Fibroblast of lung (primary cell): ENCODE results near the gene SUSD5. TPM values are rescaled to one million over a fixed set of nuclear protein-coding genes. Genes with fewer than 3 reads are reported as not detected.
"Not testable (repeated sequence)": the region's sequence is repeated elsewhere in the genome, so short reads cannot be mapped to it uniquely, and the experiment has no call there.

Experiments
- DNase-seq, 2 donors: peaks; one replicate each; pipeline versions ENCODE4 v3.0.0 to v3.0.0-alpha.2; 2010; ENCODE audit warnings: low read depth in 2 of 2
- H2AFZ ChIP-seq: 2 replicates; pipeline ENCODE4 v1.5.1; 2012; ENCODE audit warnings: low read length, control low read depth, inconsistent platforms
- H3K27ac ChIP-seq: 2 replicates; pipeline ENCODE4 v1.5.1; 2011; ENCODE audit warnings: low read length, control low read depth; ENCODE audit not compliant: insufficient read depth
- H3K27me3 ChIP-seq: 2 replicates; pipeline ENCODE4 v1.5.1; 2011; ENCODE audit warnings: mild to moderate bottlenecking, low read length; ENCODE audit not compliant: control insufficient read depth, insufficient read depth
- H3K36me3 ChIP-seq: 2 replicates; pipeline ENCODE4 v1.5.1; 2011; ENCODE audit warnings: low read length; ENCODE audit not compliant: control insufficient read depth, insufficient read depth
- H3K4me1 ChIP-seq: 2 replicates; pipeline ENCODE4 v1.5.1; 2011; ENCODE audit warnings: low read length; ENCODE audit not compliant: control insufficient read depth, insufficient read depth; ENCODE audit errors: extremely low read depth
- H3K4me2 ChIP-seq: 2 replicates; pipeline ENCODE4 v1.5.1; 2011; ENCODE audit warnings: low read length, control low read depth; ENCODE audit not compliant: insufficient read depth; ENCODE audit errors: extremely low read depth
- H3K4me3 ChIP-seq, 4 experiments: fragments of 200-600 bp in 1 of 4; sonication (generic) in 1 of 4; replicated peaks in 1 of 4; 2 replicates each; pipeline ENCODE4 v1.5.1; 2011 to 2016; ENCODE audit warnings: low read length in 4 of 4, low read depth in 3 of 4, mild to moderate bottlenecking in 3 of 4, control low read depth in 2 of 4, inconsistent platforms in 1 of 4, mixed read lengths in 1 of 4; ENCODE audit not compliant: insufficient read depth in 1 of 4; ENCODE audit errors: control extremely low read depth in 1 of 4
- H3K79me2 ChIP-seq: 2 replicates; pipeline ENCODE4 v1.5.1; 2012; ENCODE audit warnings: mild to moderate bottlenecking, low read length, inconsistent platforms; ENCODE audit not compliant: control insufficient read depth, insufficient read depth
- H3K9ac ChIP-seq: 2 replicates; pipeline ENCODE4 v1.5.1; 2011; ENCODE audit warnings: mild to moderate bottlenecking, low read length, control low read depth; ENCODE audit not compliant: insufficient read depth
- H3K9me3 ChIP-seq: 2 replicates; pipeline ENCODE4 v1.5.1; 2012; ENCODE audit warnings: low read depth, low read length; ENCODE audit not compliant: control insufficient read depth, insufficient read depth
- H4K20me1 ChIP-seq: 2 replicates; pipeline ENCODE4 v1.5.1; 2011; ENCODE audit warnings: low read length; ENCODE audit not compliant: control insufficient read depth, insufficient read depth; ENCODE audit errors: extremely low read depth
- CTCF ChIP-seq, 2 donors: IDR thresholded peaks in 1 of 2; conservative IDR thresholded peaks in 1 of 2; 1 replicate in 1 of 2; 2 replicates in 1 of 2; pipeline ENCODE4 v1.5.1; 2011 to 2012; ENCODE audit warnings: low read length in 2 of 2, control low read depth in 1 of 2, inconsistent platforms in 1 of 2, low read depth in 1 of 2, mild to moderate bottlenecking in 1 of 2
- EZH2 ChIP-seq: IDR thresholded peaks from 2 replicates; pipeline ENCODE4 v1.5.1; 2012; ENCODE audit warnings: low read length, control low read depth, mild to moderate bottlenecking; ENCODE audit errors: missing control alignments
- polyA plus RNA-seq, 2 donors: library from polyadenylated mRNA; depleted of rRNA in 1 of 2; stranded (reverse) in 1 of 2; unstranded in 1 of 2; fragments of >200 nt; gene quantifications; 2 replicates each; pipeline ENCODE4 v1.2.1, GENCODE V29; 2011 to 2012; ENCODE audit warnings: missing spikeins in 1 of 2
- total RNA-seq: library from RNA; depleted of rRNA; stranded (reverse); fragments of >200 nt; gene quantifications from 2 replicates; pipeline ENCODE4 v1.2.1, GENCODE V29; 2014

SUSD5 gene
- total and polyA plus RNA-seq, 2 donors (not counting 1 experiment from before 2014, with no cell fraction given) = 0.75 to 2.3 TPM

DNA sequence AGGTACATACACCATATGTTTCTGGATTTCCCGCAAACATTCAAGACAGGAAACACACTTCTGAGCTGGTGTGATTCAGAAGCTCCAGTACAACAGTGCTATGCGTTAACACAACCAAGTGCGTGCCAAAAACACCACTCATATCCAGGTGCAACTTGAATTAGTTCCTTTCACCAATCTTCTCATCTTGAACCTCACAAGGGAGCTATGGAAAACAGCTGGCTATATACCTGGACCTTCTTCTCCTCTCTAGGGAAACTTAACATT, 31.3 kb downstream of the SUSD5 start:
- Histone ChIP-seq H3K79me2 (no peaks in the 10 kb centered on the region), H3K4me3 (no peak overlapping the region), H3K36me3 (no peaks in the 10 kb centered on the region), H3K4me2 (no peak overlapping the region), H3K9me3 (no peaks in the 10 kb centered on the region), H2AFZ (no peak overlapping the region), H4K20me1 (no peaks in the 10 kb centered on the region), H3K4me1 (no peaks in the 10 kb centered on the region), H3K27ac (no peak overlapping the region), H3K9ac (no peak overlapping the region), H3K27me3 (no peaks in the 10 kb centered on the region)
- no peak for TF ChIP-seq CTCF (conservative IDR thresholded peaks at IDR 0.05 in 1 of 2, IDR thresholded peaks at IDR 0.05 in 1 of 2; ENCODE audit: low read depth in 1 of 2, low read length in 2 of 2)
- TF ChIP-seq EZH2 = no peak
- DNase-seq = peak in 1 of 2 donors; percentile 53

DNA sequence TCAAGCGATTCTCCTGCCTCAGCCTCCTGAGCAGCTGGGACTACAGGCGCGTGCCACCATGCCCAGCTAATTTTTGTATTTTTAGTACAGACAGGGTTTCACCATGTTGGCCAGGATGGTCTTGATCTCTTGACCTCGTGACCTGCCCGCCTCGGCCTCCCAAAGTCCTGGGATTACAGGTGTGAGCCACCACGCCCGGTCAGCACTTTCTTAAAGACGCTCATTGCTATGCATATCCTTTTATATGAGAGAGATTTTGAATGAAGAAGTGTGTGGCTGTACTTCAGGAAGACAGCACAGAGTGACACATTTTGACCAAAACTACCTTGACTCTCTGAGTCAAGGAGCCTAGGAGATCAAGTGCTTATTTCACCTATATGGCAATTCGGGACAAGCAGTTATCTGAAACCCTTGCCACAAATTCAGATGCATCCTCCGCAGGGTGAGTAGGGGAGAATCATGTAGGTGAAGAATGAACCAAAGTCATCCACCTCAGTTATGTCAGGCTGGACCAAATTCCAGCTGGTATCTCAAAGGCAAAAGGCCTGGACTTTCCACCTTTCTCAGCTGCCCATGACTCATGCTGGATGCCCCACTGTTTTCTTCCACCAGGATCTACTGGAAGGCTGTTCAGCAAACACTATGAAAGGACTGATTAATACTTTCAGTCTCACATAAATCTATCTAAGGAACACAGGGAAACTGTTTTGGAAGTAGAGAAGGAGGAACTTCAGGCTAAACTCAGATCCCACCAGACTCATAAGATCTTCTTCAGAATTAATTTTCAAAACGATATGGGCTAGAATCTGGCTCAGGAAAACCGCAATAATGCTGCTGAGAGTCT, 31.9 kb downstream of the SUSD5 start:
- peak in 1 of 2 donors; percentile 45 for DNase-seq
- TF ChIP-seq CTCF (conservative IDR thresholded peaks at IDR 0.05 in 1 of 2, IDR thresholded peaks at IDR 0.05 in 1 of 2; ENCODE audit: low read depth in 1 of 2, low read length in 2 of 2) (no peak), EZH2 (no peak)
- no peaks in the 10 kb centered on the region for H4K20me1 ChIP-seq
- H3K4me1 ChIP-seq = no peaks in the 10 kb centered on the region
- no peaks in the 10 kb centered on the region for H3K79me2 ChIP-seq
- H3K27ac ChIP-seq = no peak overlapping the region
- H3K4me3 ChIP-seq = no peak overlapping the region
- H3K4me2 ChIP-seq = no peak overlapping the region
- H3K9ac ChIP-seq = no peak overlapping the region
- H3K27me3 ChIP-seq = no peaks in the 10 kb centered on the region
- H2AFZ ChIP-seq = no peak overlapping the region
- H3K9me3 ChIP-seq = no peaks in the 10 kb centered on the region
- no peaks in the 10 kb centered on the region for H3K36me3 ChIP-seq

DNA sequence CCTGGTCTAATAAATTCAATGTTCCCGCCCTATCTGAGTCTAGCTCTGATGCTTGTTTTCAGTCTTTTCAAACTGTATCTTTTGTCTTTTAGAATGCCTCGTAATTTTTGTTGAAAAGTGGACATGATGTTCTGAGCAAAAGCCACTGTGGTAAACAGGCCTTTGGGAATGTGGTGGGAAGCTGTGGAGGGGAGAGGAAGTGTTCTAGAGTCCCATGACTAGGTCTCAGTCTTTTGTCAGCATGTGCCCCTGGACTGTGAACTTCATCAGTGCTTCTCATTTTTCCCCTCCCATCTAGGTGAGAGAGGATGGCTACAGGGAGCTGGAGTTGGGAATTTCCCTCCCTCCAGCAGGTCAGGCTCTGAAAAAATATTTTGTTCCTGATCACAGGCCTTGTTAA, 33.7 kb downstream of the SUSD5 start:
- Histone ChIP-seq H3K9me3 (no peaks in the 10 kb centered on the region), H3K27ac (no peak overlapping the region), H3K4me2 (no peak overlapping the region), H3K27me3 (no peaks in the 10 kb centered on the region), H3K9ac (no peak overlapping the region), H4K20me1 (no peaks in the 10 kb centered on the region), H3K79me2 (no peaks in the 10 kb centered on the region), H3K4me1 (no peaks in the 10 kb centered on the region), H3K4me3 (no peak overlapping the region), H2AFZ (no peak overlapping the region), H3K36me3 (no peaks in the 10 kb centered on the region)
- TF ChIP-seq CTCF (conservative IDR thresholded peaks at IDR 0.05 in 1 of 2, IDR thresholded peaks at IDR 0.05 in 1 of 2; ENCODE audit: low read depth in 1 of 2, low read length in 2 of 2) (no peak), EZH2 (no peak)
- no peak for DNase-seq

- H3K4me3 ChIP-seq, H2AFZ ChIP-seq, H3K9me3 ChIP-seq, H4K20me1 ChIP-seq, H3K4me2 ChIP-seq, H3K27me3 ChIP-seq, H3K79me2 ChIP-seq, H3K9ac ChIP-seq, H3K27ac ChIP-seq, H3K4me1 ChIP-seq, H3K36me3 ChIP-seq, DNase-seq: not testable (repeated sequence)
Observed at GRCh38 chr3:33181641-33182040, 37.0 kb downstream of the SUSD5 start.
